Small intestine (tissue), 7 donors: ENCODE data around the gene NHERF2. TPM values are rescaled to one million over a fixed set of nuclear protein-coding genes. Genes with fewer than 3 reads are reported as not detected.

Experiments used
- DNase-seq, 2 donors: peaks; one replicate each; pipeline versions ENCODE4 v3.0.0 to v3.0.0-alpha.2; 2013
- FAIRE-seq: peaks from 2 replicates; lab custom pipeline; 2012; peaks lifted over from hg19 to GRCh38; lab: Jason Lieb, UNC
- H3K27ac ChIP-seq, 3 donors: one replicate each; pipeline ENCODE4 v1.5.1; 2013; ENCODE audit warnings: low read length in 2 of 3, mild to moderate bottlenecking in 2 of 3, control low read depth in 1 of 3, inconsistent platforms in 1 of 3, low read depth in 1 of 3, moderate library complexity in 1 of 3
- H3K27me3 ChIP-seq, 3 donors: one replicate each; pipeline ENCODE4 v1.6.1; 2013; ENCODE audit warnings: low read length in 3 of 3, inconsistent platforms in 1 of 3; ENCODE audit not compliant: control insufficient read depth in 3 of 3, insufficient read depth in 3 of 3
- H3K36me3 ChIP-seq, 3 donors: one replicate each; pipeline ENCODE4 v1.6.1; 2013; ENCODE audit warnings: low read length in 3 of 3, inconsistent platforms in 1 of 3, low read depth in 1 of 3, mild to moderate bottlenecking in 1 of 3, moderate library complexity in 1 of 3; ENCODE audit not compliant: control insufficient read depth in 3 of 3, insufficient read depth in 2 of 3
- H3K4me1 ChIP-seq, 3 donors: one replicate each; pipeline ENCODE4 v1.6.1; 2013; ENCODE audit warnings: low read length in 2 of 3, inconsistent platforms in 1 of 3, low read depth in 1 of 3, mild to moderate bottlenecking in 1 of 3, moderate library complexity in 1 of 3; ENCODE audit not compliant: control insufficient read depth in 3 of 3, insufficient read depth in 2 of 3
- H3K4me3 ChIP-seq, 3 donors: one replicate each; pipeline ENCODE4 v1.5.1; 2013; ENCODE audit warnings: low read length in 3 of 3, control low read depth in 1 of 3, inconsistent platforms in 1 of 3, low read depth in 1 of 3, mild to moderate bottlenecking in 1 of 3, moderate library complexity in 1 of 3
- H3K9me3 ChIP-seq, 2 donors: one replicate each; pipeline ENCODE4 v1.6.1; 2013; ENCODE audit warnings: low read depth in 1 of 2, low read length in 1 of 2; ENCODE audit not compliant: control insufficient read depth in 2 of 2, insufficient read depth in 1 of 2
- WGBS, 3 donors: extraction: QIAGEN DNeasy Blood & Tissue Kit; methylation state at CpG; one replicate each; pipeline ENCODE4 v1.1.7; 2013; 5-methylcytosine and 5-hydroxymethylcytosine counted together
- polyA plus RNA-seq, 4 donors: library from polyadenylated mRNA; stranded (reverse) in 3 of 4; unstranded in 1 of 4; fragments of 200-250 nt in 3 of 4; fragments of 120-200 nt in 1 of 4; gene quantifications; one replicate each; pipeline versions ENCODE4 v1.2.1 to v1.2.3, GENCODE V29; 2013
- donor health status: healthy with polysubstance abuse.
- donor health status: control.
- donor health status: control.
- donor health status: Bipolar disorder and iron deficiency.
- donor health status: healthy.

NHERF2 gene
- polyA plus RNA-seq, 4 donors = 15.7 to 76.1 (median 42.9) TPM

DNA sequence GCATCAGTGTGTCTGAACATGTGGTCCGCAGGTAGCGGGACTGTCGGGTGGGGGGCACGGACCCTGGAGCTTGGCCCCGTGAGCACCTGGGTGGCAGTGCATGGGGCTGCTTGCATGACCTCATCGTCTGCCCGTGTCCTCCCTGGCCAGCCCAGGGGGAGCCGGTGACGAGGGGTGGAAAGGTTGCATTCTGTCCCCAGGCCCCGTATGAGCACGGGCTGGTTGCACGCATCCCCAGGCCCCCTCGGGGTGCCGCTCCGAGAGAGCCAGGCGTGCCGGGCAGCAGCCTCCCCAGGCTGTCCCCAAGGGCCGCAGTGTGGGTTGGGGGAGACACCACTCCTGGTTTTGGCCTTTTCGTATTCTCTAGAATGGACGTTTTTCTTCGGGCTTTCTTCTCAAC lies 51.0 kb downstream of the NHERF2 start:
- FAIRE-seq = no peak
- H3K9me3 ChIP-seq = no peaks in the 10 kb centered on the region
- H3K4me1 ChIP-seq = peaks cover 0 to 11% (median 0%) of the 10 kb centered on the region in 3 donors
- H3K4me3 ChIP-seq = no peak overlapping the region
- DNase-seq = no peak
- H3K27ac ChIP-seq = no peak overlapping the region
- H3K27me3 ChIP-seq = no peaks in the 10 kb centered on the region
- peaks cover 8 to 98% (median 20%) of the 10 kb centered on the region in 3 donors for H3K36me3 ChIP-seq
- 95 to 97% (median 96%) methylated on average over 21 of the region's 21 CpGs for WGBS, 3 donors

DNA sequence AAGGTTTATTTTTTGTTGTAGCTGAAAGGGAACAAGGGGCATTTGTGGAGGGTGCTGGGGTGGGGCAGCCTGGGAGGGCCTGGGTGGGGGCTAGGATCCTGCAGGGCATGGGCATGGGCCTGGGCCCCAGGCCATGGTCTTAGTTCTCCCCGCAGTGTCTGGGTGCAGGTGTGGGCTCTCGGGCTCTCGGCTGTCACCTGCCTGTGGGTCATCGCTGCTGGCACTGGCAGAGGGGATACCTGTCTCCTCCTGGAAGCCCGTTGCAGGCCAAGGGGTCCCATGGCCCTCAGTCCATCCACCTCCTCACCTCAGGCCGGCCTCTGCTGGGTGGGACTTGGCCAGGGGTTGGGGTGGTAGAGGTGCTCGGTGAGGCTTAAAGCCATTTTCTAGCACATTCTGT lies 51.4 kb downstream of the NHERF2 start:
- Histone ChIP-seq H3K27me3 (no peaks in the 10 kb centered on the region), H3K4me1 (peaks cover 0 to 11% (median 0%) of the 10 kb centered on the region in 3 donors), H3K4me3 (no peak overlapping the region), H3K36me3 (peaks cover 8 to 98% (median 16%) of the 10 kb centered on the region in 3 donors), H3K27ac (no peak overlapping the region), H3K9me3 (no peaks in the 10 kb centered on the region)
- 97 to 99% (median 98%) methylated on average over 7 of the region's 7 CpGs for WGBS, 3 donors
- no peak for FAIRE-seq
- DNase-seq = no peak

DNA sequence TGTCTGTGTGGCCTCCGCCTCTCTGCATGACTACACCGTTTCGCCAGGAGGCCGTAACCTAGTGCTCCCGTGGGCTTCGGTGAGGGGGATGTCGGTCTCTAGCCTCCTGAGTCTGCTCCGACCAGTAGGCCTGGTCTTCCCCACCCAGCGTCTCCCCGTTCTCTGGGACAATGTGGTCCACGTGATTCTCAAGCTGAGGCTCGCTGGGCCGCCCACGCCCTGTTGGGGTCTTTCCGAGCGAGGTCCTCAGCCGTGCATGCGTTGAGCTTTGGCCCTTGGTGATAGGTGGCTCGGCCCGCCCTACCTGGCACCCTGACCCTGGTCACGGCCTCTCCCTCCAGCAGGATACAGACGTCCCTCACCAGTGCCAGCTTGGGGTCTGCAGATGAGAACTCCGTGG lies 52.0 kb downstream of the NHERF2 start:
- FAIRE-seq (no peak), DNase-seq (no peak)
- Histone ChIP-seq H3K36me3 (peaks cover 8 to 98% (median 15%) of the 10 kb centered on the region in 3 donors), H3K4me1 (peaks cover 0 to 17% (median 0%) of the 10 kb centered on the region in 3 donors), H3K27me3 (no peaks in the 10 kb centered on the region), H3K27ac (no peak overlapping the region), H3K4me3 (no peak overlapping the region), H3K9me3 (no peaks in the 10 kb centered on the region)
- 95 to 98% (median 95%) methylated on average over 23 of the region's 23 CpGs for WGBS, 3 donors

DNA sequence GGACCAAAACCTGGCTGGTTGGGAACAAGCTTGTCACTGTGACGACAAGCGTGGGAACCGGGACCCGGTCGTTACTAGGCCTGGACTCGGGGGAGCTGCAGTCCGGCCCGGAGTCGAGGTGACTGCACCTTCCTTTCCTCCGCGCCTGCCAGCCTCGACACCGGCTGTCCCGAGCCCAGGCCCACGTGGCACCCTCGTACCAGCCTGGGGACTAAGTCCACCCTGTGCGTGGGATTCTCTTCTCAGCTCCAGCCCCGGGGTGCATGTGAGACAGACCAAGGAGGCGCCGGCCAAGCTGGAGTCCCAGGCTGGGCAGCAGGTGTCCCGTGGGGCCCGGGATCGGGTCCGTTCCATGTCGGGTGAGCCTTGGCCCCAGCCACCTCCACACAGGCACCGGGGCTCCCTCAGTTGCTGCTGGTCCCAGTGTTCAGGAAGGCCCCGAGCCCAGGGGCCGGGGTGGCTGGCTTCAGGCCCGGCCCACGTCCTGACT lies 52.7 kb downstream of the NHERF2 start:
- FAIRE-seq (no peak), DNase-seq (no peak)
- peaks cover 13 to 98% (median 15%) of the 10 kb centered on the region in 3 donors for H3K36me3 ChIP-seq

DNA sequence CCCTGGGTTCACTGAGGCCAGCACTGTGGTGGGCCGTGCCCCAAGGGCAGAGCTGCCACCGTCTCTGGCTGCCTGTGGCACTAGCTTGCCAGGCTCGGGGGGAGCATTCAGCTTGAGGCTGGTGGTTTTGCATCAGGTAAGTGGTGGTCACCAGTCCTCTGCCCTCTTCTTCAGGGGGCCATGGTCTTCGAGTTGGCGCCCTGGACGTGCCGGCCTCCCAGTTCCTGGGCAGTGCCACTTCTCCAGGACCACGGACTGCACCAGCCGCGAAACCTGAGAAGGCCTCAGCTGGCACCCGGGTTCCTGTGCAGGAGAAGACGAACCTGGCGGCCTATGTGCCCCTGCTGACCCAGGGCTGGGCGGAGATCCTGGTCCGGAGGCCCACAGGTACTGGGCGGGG lies 53.3 kb downstream of the NHERF2 start:
- 90 to 92% (median 92%) methylated on average over 10 to 16 of the region's 16 CpGs for WGBS, 3 donors
- H3K36me3 ChIP-seq = peaks cover 12 to 99% (median 15%) of the 10 kb centered on the region in 3 donors

More for the DNA sequence above, 52.7 kb downstream of the NHERF2 start:
- no peak overlapping the region for H3K27ac ChIP-seq
- no peak overlapping the region for H3K4me3 ChIP-seq
- no peaks in the 10 kb centered on the region for H3K27me3 ChIP-seq
- WGBS, 3 donors = 92 to 95% (median 94%) methylated on average over 28 to 30 of the region's 30 CpGs
- H3K9me3 ChIP-seq = no peaks in the 10 kb centered on the region
- H3K4me1 ChIP-seq = peaks cover 0 to 17% (median 0%) of the 10 kb centered on the region in 3 donors

DNA sequence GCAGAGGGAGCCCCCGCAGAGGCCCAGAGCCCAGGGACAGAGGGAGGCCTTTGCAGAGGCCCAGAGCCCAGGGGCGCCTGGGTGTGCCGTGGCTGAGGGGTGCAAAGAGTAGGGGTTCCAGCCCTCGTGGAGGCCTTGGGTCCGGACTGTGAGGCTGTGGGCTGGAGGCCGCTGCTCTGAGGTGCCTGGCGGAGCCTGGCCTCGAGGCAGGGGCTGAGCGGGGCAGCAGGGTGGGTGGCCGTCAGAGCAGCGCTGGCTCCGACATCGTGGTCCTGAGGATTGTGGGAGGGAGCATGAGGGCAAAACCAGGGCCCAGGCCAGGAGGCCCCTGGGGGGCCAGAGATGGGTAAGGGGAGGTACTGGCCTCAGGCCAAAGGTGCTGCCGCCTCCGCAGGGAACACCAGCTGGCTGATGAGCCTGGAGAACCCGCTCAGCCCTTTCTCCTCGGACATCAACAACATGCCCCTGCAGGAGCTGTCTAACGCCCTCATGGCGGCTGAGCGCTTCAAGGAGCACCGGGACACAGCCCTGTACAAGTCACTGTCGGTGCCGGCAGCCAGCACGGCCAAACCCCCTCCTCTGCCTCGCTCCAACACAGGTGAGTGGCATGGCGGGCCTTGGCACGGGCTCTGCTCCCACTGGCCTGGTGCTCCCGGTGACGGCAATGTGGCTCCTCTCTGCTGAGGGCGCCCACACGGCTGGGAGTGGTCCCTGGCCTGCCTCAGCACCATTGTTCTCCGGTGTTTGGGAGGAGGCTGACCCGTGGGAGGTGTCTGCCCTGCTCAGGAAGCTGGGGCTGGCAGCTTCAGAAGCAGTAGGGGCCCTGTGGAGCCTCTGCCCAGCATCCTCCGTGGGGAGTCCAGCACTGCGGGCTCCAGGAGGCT lies 54.7 kb downstream of the NHERF2 start:
- Histone ChIP-seq H3K4me3 (no peak overlapping the region), H3K36me3 (peaks cover 13 to 99% (median 15%) of the 10 kb centered on the region in 3 donors), H3K27ac (peak overlapping the region in 1 of 3 donors; percentile 69), H3K9me3 (no peaks in the 10 kb centered on the region), H3K27me3 (no peaks in the 10 kb centered on the region), H3K4me1 (peaks cover 0 to 17% (median 0%) of the 10 kb centered on the region in 3 donors)
- WGBS, 3 donors = 87 to 92% (median 92%) methylated on average over 24 to 35 of the region's 35 CpGs
- FAIRE-seq (no peak), DNase-seq (no peak)

More for the DNA sequence above, 53.3 kb downstream of the NHERF2 start:
- peaks cover 0 to 17% (median 0%) of the 10 kb centered on the region in 3 donors for H3K4me1 ChIP-seq
- no peaks in the 10 kb centered on the region for H3K27me3 ChIP-seq
- DNase-seq (no peak), FAIRE-seq (no peak)
- no peak overlapping the region for H3K27ac ChIP-seq
- H3K9me3 ChIP-seq = no peaks in the 10 kb centered on the region
- no peak overlapping the region for H3K4me3 ChIP-seq

DNA sequence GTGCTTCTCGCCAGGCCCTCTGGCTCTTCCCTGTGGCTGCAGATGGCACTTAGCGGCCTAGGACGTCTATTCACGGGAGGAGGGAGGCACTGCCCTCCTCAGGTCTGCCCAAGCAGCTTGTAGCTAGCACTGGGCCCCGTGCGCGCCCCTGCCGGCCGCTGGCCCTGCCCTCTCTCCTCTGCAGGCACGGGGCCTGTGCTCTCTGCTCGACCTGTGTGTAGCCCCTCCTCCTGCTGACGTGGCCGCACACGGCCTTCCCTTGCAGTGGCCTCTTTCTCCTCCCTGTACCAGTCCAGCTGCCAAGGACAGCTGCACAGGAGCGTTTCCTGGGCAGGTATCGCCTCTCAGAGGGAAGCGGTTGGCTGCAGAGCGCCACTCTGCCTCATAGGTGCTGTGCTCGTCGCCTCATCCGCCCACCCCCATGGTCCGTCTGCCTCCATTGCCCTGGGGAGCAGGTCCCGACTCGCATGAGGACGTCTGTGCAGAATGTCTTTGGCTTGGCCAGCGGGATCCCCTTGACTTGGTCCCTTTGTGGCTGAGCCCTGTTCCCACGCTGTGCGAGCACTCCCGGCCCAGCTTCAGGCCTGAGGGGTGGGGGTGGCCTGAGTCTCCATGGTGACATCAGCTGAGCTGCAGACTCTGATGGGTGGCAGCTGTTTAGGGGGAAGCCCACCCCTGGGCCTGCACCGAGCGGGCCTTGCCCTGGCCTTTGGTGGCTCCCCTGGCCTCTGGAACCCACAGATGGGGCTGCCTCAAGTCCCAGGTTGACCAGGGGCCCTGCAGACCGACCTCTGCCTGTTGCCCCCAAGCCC lies 55.7 kb downstream of the NHERF2 start:
- Histone ChIP-seq H3K27ac (peak overlapping the region in 1 of 3 donors; percentile 69), H3K36me3 (peaks cover 8 to 99% (median 15%) of the 10 kb centered on the region in 3 donors), H3K4me1 (peaks cover 0 to 17% (median 0%) of the 10 kb centered on the region in 3 donors), H3K9me3 (no peaks in the 10 kb centered on the region), H3K4me3 (no peak overlapping the region), H3K27me3 (no peaks in the 10 kb centered on the region)
- DNase-seq (peak in 1 of 2 donors; percentile 58), FAIRE-seq (no peak)
- whole genome bisulfite sequencing, 3 donors = 70 to 84% (median 82%) methylated on average over 32 of the region's 32 CpGs

DNA sequence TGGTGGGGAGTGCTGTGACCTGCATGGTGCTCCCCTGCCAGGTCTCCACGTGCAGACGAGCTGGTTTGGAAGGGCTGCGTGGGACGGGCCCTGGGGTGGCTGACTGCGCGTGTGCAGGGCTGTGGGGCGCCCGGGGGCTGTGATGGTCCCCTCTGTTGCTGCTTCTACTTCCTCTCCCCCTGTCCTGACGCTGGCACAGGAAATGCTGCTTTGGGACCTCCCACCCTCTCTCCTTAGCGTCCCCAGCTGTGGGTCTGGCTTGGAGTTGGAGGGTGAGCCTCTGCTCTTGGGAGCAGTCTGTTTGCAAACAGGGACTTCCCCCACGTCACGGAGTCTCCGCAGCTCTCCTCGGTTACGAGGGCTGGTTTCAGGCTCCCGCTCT lies 56.3 kb downstream of the NHERF2 start:
- Histone ChIP-seq H3K4me1 (peaks cover 0 to 17% (median 0%) of the 10 kb centered on the region in 3 donors), H3K9me3 (no peaks in the 10 kb centered on the region), H3K36me3 (peaks cover 8 to 100% (median 15%) of the 10 kb centered on the region in 3 donors), H3K4me3 (no peak overlapping the region), H3K27me3 (no peaks in the 10 kb centered on the region), H3K27ac (peak overlapping the region in 1 of 3 donors; percentile 69)
- no peak for FAIRE-seq
- peak in 1 of 2 donors; percentile 42 for DNase-seq
- 62 to 88% (median 79%) methylated on average over 15 to 16 of the region's 16 CpGs for WGBS, 3 donors
